SK-N-SH (cell line): Measurements from ENCODE around the gene HOXD11. TPM values are rescaled to one million over a fixed set of nuclear protein-coding genes. Genes with fewer than 3 reads are reported as not detected.
A peak's percentile ranks its signal among the peaks of the same experiment; 100 is the strongest.

ENCODE experiments used
- CTCF ChIA-PET: fragments of 300-600, 350-600 bp; formaldehyde crosslinking; extraction: SDS; loops from one replicate; lab custom pipeline; 2021; lab: Yijun Ruan, JAX
- POLR2A ChIA-PET: fragments of 350-600 bp; sonication (Branson Sonifier 250); formaldehyde crosslinking; extraction: SDS; loops from one replicate; lab custom pipeline; 2020; ENCODE audit warnings: antibody characterized with exemption, inconsistent platforms; lab: Yijun Ruan, JAX
- DNase-seq: peaks from one replicate; pipeline ENCODE4 v3.0.0; 2012
- H2AFZ ChIP-seq: fragments of 200-600 bp; sonication (generic); 2 replicates; pipeline ENCODE4 v1.8.1; 2016; ENCODE audit warnings: antibody characterized with exemption, mild to moderate bottlenecking, low read depth
- H3F3A ChIP-seq: fragments of 200-600 bp; sonication (generic); replicated peaks from 2 replicates; pipeline ENCODE3; 2016; ENCODE audit warnings: antibody characterized with exemption, mild to moderate bottlenecking; ENCODE audit not compliant: insufficient read depth
- H3K27ac ChIP-seq, 2 experiments: fragments of 200-500 bp in 1 of 2; fragments of 200-600 bp in 1 of 2; sonication (Bioruptor generic) in 1 of 2; sonication (generic), shearing (Covaris generic) in 1 of 2; 2 replicates each; pipeline versions ENCODE4 v1.5.1 to v1.6.1; 2014 to 2016; ENCODE audit warnings: low read depth in 2 of 2, inconsistent platforms in 1 of 2, low read length in 1 of 2, mild to moderate bottlenecking in 1 of 2, mixed read lengths in 1 of 2
- H3K27me3 ChIP-seq: fragments of 200-600 bp; sonication (generic), shearing (Covaris generic); 2 replicates; pipeline ENCODE4 v1.6.1; 2016; ENCODE audit warnings: mixed run types; ENCODE audit not compliant: insufficient read depth
- H3K36me3 ChIP-seq, 2 experiments: fragments of 200-500 bp in 1 of 2; fragments of 200-600 bp in 1 of 2; sonication (Bioruptor generic) in 1 of 2; sonication (generic) in 1 of 2; replicated peaks in 1 of 2; 2 replicates each; pipeline versions ENCODE3 to v1.5.1; 2014 to 2016; ENCODE audit warnings: low read length in 1 of 2, mild to moderate bottlenecking in 1 of 2; ENCODE audit not compliant: insufficient read depth in 2 of 2, control insufficient read depth in 1 of 2
- H3K4me1 ChIP-seq, 2 experiments: fragments of 200-500 bp in 1 of 2; fragments of 200-600 bp in 1 of 2; sonication (Bioruptor generic) in 1 of 2; sonication (generic), shearing (Covaris generic) in 1 of 2; 2 replicates each; pipeline versions ENCODE4 v1.5.1 to v1.6.1; 2014 to 2016; ENCODE audit warnings: low read depth in 1 of 2, low read length in 1 of 2, mixed run types in 1 of 2; ENCODE audit not compliant: insufficient read depth in 2 of 2, control insufficient read depth in 1 of 2
- H3K4me2 ChIP-seq: fragments of 200-600 bp; sonication (generic), shearing (Covaris generic); 2 replicates; pipeline ENCODE4 v1.6.1; 2017; ENCODE audit warnings: mixed run types
- H3K4me3 ChIP-seq, 2 experiments: fragments of 200-500 bp in 1 of 2; fragments of 200-600 bp in 1 of 2; sonication (Bioruptor generic) in 1 of 2; sonication (generic), shearing (Covaris generic) in 1 of 2; 2 replicates each; pipeline versions ENCODE4 v1.5.1 to v1.8.1; 2014 to 2016; ENCODE audit warnings: low read depth in 2 of 2, inconsistent platforms in 1 of 2, low read length in 1 of 2, mild to moderate bottlenecking in 1 of 2, mixed read lengths in 1 of 2, moderate library complexity in 1 of 2
- H3K79me2 ChIP-seq: fragments of 200-600 bp; sonication (generic); 2 replicates; pipeline ENCODE4 v1.8.1; 2017; ENCODE audit warnings: mild to moderate bottlenecking; ENCODE audit not compliant: insufficient read depth
- H3K9ac ChIP-seq: fragments of 200-600 bp; sonication (generic); 2 replicates; pipeline ENCODE4 v1.6.1; 2017; ENCODE audit warnings: mixed run types
- H3K9me2 ChIP-seq: fragments of 200-600 bp; sonication (generic); 2 replicates; pipeline ENCODE4 v1.6.1; 2017; ENCODE audit warnings: mixed run types
- H3K9me3 ChIP-seq: fragments of 200-600 bp; sonication (generic); 2 replicates; pipeline ENCODE4 v1.6.1; 2017; ENCODE audit warnings: mixed run types, mild to moderate bottlenecking, moderate library complexity
- H4K20me1 ChIP-seq: fragments of 200-600 bp; sonication (generic); 2 replicates; pipeline ENCODE4 v1.6.1; 2017; ENCODE audit warnings: mild to moderate bottlenecking, mixed run types; ENCODE audit not compliant: insufficient read depth
- CHD2 ChIP-seq: fragments of 150-350 bp; IDR thresholded peaks from 2 replicates; pipeline ENCODE4 v1.6.1; 2018; ENCODE audit warnings: low read length; ENCODE audit not compliant: partially characterized antibody
- ELF1 ChIP-seq: IDR thresholded peaks from 2 replicates; pipeline ENCODE4 v1.4.0; 2012
- EZH2phosphoT487 ChIP-seq: fragments of 200-600 bp; sonication (generic); IDR thresholded peaks from 2 replicates; pipeline ENCODE4 v1.6.1; 2017; ENCODE audit warnings: low read depth, mixed run types, mild to moderate bottlenecking, antibody characterized with exemption, moderate library complexity, borderline replicate concordance
- JUND ChIP-seq: IDR thresholded peaks from 2 replicates; pipeline ENCODE4 v1.4.0; 2012
- MXI1 ChIP-seq: IDR thresholded peaks from 2 replicates; pipeline ENCODE4 v1.6.1; 2012; ENCODE audit warnings: mild to moderate bottlenecking, low read depth, low read length, improper control_type of control experiment
- RXRA ChIP-seq: IDR thresholded peaks from 2 replicates; pipeline ENCODE4 v1.4.0; 2012; ENCODE audit warnings: low read depth, mild to moderate bottlenecking, borderline replicate concordance
- WGBS: methylation state at CpG from one replicate; pipeline ENCODE4 v1.1.6; 2017; ENCODE audit warnings: low lambda C conversion rate; 5-methylcytosine and 5-hydroxymethylcytosine counted together
- polyA plus RNA-seq, 3 experiments: library from polyadenylated mRNA; depleted of rRNA; stranded (reverse); fragments of >200 nt; gene quantifications; 2 replicates each; pipeline ENCODE4 v1.2.3, GENCODE V29; 2012

HOXD11 gene
- polyA plus RNA-seq, 1 of the 3 experiments (the other 2 are of a cell fraction): not detected

DNA sequence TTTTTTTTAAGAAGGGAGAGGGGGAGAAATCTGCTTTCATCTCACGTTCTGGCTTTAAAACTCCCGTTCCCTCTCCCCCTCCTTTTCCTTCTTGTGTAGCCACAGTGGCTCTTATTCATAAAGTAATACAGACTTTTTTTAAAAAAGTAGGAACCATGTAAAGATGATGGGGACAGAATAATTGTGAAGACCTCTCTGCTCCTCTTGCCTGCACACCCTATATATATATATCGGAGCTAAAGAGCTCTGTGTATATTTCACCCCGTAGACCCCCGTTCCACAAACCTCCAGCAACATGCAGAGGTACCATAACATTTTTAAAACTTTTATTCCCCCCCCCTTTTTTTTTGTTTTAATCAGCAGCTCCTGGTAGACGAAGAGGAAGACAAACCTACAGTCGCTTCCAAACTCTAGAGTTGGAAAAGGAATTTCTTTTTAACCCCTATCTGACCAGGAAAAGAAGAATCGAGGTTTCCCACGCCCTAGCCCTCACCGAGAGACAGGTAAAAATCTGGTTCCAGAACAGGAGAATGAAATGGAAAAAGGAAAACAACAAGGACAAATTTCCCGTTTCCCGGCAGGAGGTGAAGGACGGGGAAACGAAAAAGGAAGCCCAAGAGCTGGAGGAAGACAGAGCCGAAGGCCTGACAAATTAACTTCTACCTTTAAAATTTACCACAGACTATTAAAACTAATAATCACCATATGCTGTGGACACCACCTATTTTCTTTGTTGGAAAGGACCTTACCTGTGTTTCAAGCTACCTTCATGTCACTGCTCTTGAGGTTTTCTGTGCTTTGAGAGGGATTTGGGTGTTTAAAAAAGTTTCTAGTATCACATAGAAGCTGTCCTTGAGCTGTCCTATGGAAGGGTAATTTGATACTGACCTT, 24.1 kb downstream of the HOXD11 start:
- peak overlapping the region; percentile 69 for H3K4me3 ChIP-seq
- H2AFZ ChIP-seq: peak overlapping the region; percentile 53; the same call in 1 of the 2 replicates
- H3K79me2 ChIP-seq: peaks cover 10% of the 10 kb centered on the region
- no peaks in the 10 kb centered on the region for H3K9me3 ChIP-seq
- 21% methylated on average over 15 of the region's 15 CpGs for WGBS
- CTCF ChIA-PET: interaction anchor here (0.8 to 26.1 kb wide), 18 partner anchors 9 to 1018 kb away, joined by 3 to 1047 read pairs (median 6); partner anchors contain the start of gene HOXD10
- no peaks in the 10 kb centered on the region for H4K20me1 ChIP-seq
- peak overlapping the region; percentile 66 for H3K9ac ChIP-seq
- H3K27me3 ChIP-seq: no peaks in the 10 kb centered on the region
- peaks cover 32% of the 10 kb centered on the region for H3F3A ChIP-seq
- peak overlapping the region; percentile 81 for H3K4me2 ChIP-seq
- no peaks in the 10 kb centered on the region for H3K36me3 ChIP-seq
- POLR2A ChIA-PET: interaction anchor here (0.7 to 6.3 kb wide), 9 partner anchors 9 to 1262 kb away, joined by 3 to 45 read pairs (median 6); partner anchors contain the start of gene HOXD9
- peaks cover 32 to 44% of the 10 kb centered on the region in 2 experiments for H3K4me1 ChIP-seq
- H3K9me2 ChIP-seq: no peaks in the 10 kb centered on the region
- no peak for TF ChIP-seq EZH2phosphoT487
- TF ChIP-seq MXI1: 0 out of 2 replicates have a peak, but pooled peaks have one; percentile 9
- TF ChIP-seq JUND: no peak
- TF ChIP-seq CHD2: no peak
- no peak for TF ChIP-seq RXRA
- TF ChIP-seq ELF1: no peak
- TF ChIP-seq, all 33 proteins: peak for 1
- DNase-seq: no peak
- H3K27ac ChIP-seq: peak overlapping the region; percentile 62 to 63

- Histone ChIP-seq H3K9ac (peak overlapping the region; percentile 66), H3K27me3 (no peaks in the 10 kb centered on the region)
- CTCF ChIA-PET: interaction anchor here (0.8 to 26.1 kb wide), 15 partner anchors 8 to 1017 kb away, joined by 3 to 1047 read pairs (median 7); partner anchors contain the start of gene HOXD10
Measured at GRCh38 chr2:176131848-176132158, 24.7 kb downstream of the HOXD11 start.

More at GRCh38 chr2:176131848-176132158, 24.7 kb downstream of the HOXD11 start:
- Histone ChIP-seq H3K27ac (peak overlapping the region; percentile 62 to 63), H4K20me1 (no peaks in the 10 kb centered on the region), H3K4me2 (peak overlapping the region; percentile 81), H3F3A (peaks cover 31% of the 10 kb centered on the region), H3K36me3 (no peaks in the 10 kb centered on the region), H3K4me3 (peak overlapping the region; percentile 69), H3K4me1 (peaks cover 29 to 43% of the 10 kb centered on the region in 2 experiments), H2AFZ (peak overlapping the region; percentile 68), H3K79me2 (peaks cover 13% of the 10 kb centered on the region), H3K9me3 (no peaks in the 10 kb centered on the region), H3K9me2 (no peaks in the 10 kb centered on the region)
- TF ChIP-seq CHD2 (no peak), ELF1 (no peak)
- WGBS: 24% methylated on average over 4 of the region's 4 CpGs
- POLR2A ChIA-PET: interaction anchor here (0.7 to 6.3 kb wide), 8 partner anchors 8 to 1261 kb away, joined by 3 to 45 read pairs (median 10); partner anchors contain the start of genes HOXD9 and MTX2
- no peak for DNase-seq
